Right atrium auricular region (tissue), 2 donors: ENCODE measurements around the gene PCDHGA6. TPM values are rescaled to one million over a fixed set of nuclear protein-coding genes. Genes with fewer than 3 reads are reported as not detected.
A peak's percentile ranks its signal among the peaks of the same experiment; 100 is the strongest.
"Not testable (repeated sequence)": the region's sequence is repeated elsewhere in the genome, so short reads cannot be mapped to it uniquely, and the experiment has no call there.

Experiments
- DNase-seq: peaks from one replicate; pipeline ENCODE4 v3.0.0-alpha.2; 2019; ENCODE audit warnings: low spot score
- H3K27ac ChIP-seq, 2 donors: fragments of 200-600 bp; sonication (generic); 1 replicate in 1 of 2; 2 replicates in 1 of 2; pipeline ENCODE4 v1.5.1; 2016 to 2019
- H3K27me3 ChIP-seq, 2 donors: fragments of 200-600 bp; sonication (generic); one replicate each; pipeline versions ENCODE4 v1.5.1 to v1.6.0; 2017 to 2019
- H3K36me3 ChIP-seq: fragments of 200-600 bp; sonication (generic); one replicate; pipeline ENCODE4 v1.5.1; 2016
- H3K4me1 ChIP-seq, 2 donors: fragments of 200-600 bp; sonication (generic); one replicate each; pipeline versions ENCODE4 v1.5.1 to v1.6.0; 2017 to 2019
- H3K4me3 ChIP-seq, 2 donors: fragments of 200-600 bp; sonication (generic); 1 replicate in 1 of 2; 2 replicates in 1 of 2; pipeline ENCODE4 v1.5.1; 2017 to 2019; ENCODE audit warnings: mild to moderate bottlenecking in 1 of 2, moderate library complexity in 1 of 2
- H3K9me3 ChIP-seq, 2 donors: fragments of 200-600 bp; sonication (generic); one replicate each; pipeline ENCODE4 v1.5.1; 2019
- total RNA-seq, 2 donors: library from RNA; depleted of rRNA; stranded (reverse); fragments of >200 nt; gene quantifications; one replicate each; pipeline ENCODE4 v1.1.0, GENCODE V29; 2016
- TF ChIP-seq, protein P1 (sequence below), 2 donors: fragments of 200-600 bp; sonication (generic); IDR thresholded peaks; one replicate each; pipeline ENCODE4 v1.5.1; 2019; ENCODE audit warnings: antibody characterized with exemption in 2 of 2

PCDHGA6 gene
- total RNA-seq, 2 donors from 2014 or later: 4.7 to 5.3 TPM

DNA sequence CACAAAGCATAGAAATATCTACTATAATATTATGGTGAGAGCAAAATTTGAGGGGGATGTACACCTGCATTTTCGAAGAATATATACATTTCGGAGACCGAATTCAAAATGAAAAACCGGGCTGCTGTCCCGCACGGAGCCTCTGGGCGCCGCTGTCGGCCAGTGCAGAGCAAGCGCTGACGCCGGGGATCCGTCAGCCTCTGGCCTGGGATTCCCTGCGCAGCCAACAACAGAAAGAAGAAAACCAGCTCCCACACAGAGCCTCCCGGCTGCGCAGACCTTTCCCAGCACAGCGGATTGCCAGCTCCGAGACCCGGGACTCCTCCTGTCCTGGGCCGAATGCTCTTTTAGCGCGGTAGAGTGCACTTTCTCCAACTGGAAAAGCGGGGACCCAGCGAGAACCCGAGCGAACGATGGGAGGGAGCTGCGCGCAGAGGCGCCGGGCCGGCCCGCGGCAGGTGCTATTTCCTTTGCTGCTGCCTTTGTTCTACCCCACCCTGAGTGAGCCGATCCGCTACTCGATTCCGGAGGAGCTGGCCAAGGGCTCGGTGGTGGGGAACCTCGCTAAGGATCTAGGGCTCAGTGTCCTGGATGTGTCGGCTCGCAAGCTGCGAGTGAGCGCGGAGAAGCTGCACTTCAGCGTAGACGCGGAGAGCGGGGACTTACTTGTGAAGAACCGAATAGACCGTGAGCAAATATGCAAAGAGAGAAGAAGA, 34.3 kb downstream of the PCDHGA6 start, which contains the start of gene PCDHGB6:
Gene PCDHGB6 (plus strand): TSS at position 232 of the 716 bp plus-strand sequence. CDS start 182 bp downstream, at position 414.
- H3K4me3 ChIP-seq: peak within 1 kb of the TSS; percentile 30 to 41
- peaks cover 34 to 99% of the 10 kb centered on the region in 2 donors for H3K9me3 ChIP-seq
- H3K4me1 ChIP-seq, H3K27me3 ChIP-seq, H3K36me3 ChIP-seq, DNase-seq: not testable (repeated sequence)
- H3K27ac ChIP-seq: peak within 1 kb of the TSS in 1 of 2 donors; percentile 34
- TF ChIP-seq, protein P1, sequence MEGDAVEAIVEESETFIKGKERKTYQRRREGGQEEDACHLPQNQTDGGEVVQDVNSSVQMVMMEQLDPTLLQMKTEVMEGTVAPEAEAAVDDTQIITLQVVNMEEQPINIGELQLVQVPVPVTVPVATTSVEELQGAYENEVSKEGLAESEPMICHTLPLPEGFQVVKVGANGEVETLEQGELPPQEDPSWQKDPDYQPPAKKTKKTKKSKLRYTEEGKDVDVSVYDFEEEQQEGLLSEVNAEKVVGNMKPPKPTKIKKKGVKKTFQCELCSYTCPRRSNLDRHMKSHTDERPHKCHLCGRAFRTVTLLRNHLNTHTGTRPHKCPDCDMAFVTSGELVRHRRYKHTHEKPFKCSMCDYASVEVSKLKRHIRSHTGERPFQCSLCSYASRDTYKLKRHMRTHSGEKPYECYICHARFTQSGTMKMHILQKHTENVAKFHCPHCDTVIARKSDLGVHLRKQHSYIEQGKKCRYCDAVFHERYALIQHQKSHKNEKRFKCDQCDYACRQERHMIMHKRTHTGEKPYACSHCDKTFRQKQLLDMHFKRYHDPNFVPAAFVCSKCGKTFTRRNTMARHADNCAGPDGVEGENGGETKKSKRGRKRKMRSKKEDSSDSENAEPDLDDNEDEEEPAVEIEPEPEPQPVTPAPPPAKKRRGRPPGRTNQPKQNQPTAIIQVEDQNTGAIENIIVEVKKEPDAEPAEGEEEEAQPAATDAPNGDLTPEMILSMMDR (IDR thresholded peaks at IDR 0.05): peak; percentile 73 to 77

DNA sequence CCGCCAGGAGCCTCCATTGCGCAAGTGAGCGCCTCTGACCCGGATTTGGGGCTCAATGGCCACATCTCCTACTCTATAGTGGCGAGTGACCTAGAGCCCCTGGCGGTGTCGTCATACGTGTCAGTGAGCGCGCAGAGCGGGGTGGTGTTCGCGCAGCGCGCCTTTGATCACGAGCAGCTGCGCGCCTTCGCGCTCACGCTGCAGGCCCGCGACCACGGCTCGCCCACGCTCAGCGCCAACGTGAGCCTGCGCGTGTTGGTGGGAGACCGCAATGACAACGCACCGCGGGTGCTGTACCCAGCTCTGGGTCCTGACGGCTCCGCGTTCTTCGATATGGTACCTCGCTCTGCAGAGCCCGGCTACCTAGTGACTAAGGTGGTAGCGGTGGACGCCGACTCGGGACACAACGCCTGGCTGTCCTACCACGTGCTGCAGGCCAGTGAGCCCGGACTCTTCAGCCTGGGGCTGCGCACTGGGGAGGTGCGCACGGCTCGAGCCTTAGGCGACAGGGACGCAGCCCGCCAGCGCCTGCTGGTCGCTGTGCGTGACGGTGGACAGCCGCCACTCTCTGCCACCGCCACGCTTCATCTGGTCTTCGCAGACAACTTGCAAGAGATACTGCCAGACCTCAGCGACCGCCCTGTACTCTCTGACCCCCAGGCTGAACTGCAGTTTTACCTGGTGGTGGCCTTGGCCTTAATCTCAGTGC, 36.1 kb downstream of the PCDHGA6 start:
- TF ChIP-seq, protein P1 (IDR thresholded peaks at IDR 0.05): no peak
- Histone ChIP-seq H3K4me3 (no peak overlapping the region), H3K9me3 (peaks cover 30 to 97% of the 10 kb centered on the region in 2 donors), H3K27me3 (no peaks in the 10 kb centered on the region), H3K27ac (no peak overlapping the region), H3K36me3 (peaks cover 6% of the 10 kb centered on the region), H3K4me1 (peaks cover 0 to 7% of the 10 kb centered on the region in 2 donors)
- no peak for DNase-seq

DNA sequence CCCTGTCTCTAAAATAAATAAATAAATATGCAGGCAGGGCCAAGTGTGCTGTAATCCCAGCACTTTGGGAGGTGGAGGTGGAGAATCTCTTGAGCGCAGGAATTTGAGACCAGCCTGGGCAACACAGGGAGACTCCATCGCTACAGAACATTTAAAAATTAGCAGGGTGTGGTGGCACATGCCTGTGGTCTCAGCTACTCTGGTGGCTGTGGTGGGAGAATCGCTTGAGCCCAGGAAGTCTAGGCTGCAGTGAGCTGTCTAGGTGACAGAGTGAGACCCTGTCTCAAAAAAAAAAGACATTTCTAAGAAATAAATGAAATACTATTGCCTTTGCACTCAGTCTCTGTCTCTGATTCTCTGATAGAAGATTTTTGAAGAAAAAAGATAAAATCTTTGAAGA, 37.9 kb downstream of the PCDHGA6 start:
- Histone ChIP-seq H3K36me3 (no peaks in the 10 kb centered on the region), H3K9me3 (peaks cover 30 to 94% of the 10 kb centered on the region in 2 donors), H3K27ac (no peak overlapping the region), H3K27me3 (no peaks in the 10 kb centered on the region), H3K4me3 (no peak overlapping the region), H3K4me1 (peaks cover 0 to 7% of the 10 kb centered on the region in 2 donors)
- DNase-seq: no peak
- TF ChIP-seq, protein P1 (IDR thresholded peaks at IDR 0.05): no peak

DNA sequence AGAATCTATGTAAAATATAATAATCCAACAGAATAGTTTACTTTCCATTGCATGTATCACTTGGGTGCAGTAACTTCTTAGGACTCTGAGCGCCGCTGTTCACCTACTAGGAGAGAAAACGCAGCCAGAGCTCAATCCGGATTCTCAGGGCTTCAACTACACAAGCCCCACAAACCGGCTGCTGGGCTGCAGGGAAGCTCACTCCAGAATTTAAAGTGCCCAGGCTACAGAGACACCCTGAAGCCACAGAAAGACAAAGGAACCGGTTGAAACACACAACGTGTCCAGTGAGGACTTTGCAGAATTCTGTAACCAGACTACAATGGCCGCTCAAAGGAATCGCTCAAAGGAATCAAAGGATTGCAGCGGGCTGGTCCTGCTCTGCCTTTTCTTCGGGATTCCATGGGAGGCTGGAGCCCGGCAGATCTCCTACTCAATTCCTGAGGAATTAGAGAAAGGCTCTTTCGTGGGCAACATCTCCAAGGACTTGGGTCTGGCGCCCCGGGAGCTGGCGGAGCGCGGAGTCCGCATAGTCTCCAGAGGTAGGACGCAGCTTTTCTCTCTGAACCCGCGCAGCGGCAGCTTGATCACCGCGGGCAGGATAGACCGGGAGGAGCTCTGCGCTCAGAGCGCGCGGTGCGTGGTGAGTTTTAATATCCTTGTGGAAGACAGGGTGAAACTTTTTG, 39.3 kb downstream of the PCDHGA6 start, which contains the start of gene PCDHGA10:
Gene PCDHGA10 (plus strand): TSS at position 134 of the 686 bp plus-strand sequence. CDS start 189 bp downstream, at position 323.
- H3K9me3 ChIP-seq: peaks cover 25 to 84% of the 10 kb centered on the region in 2 donors
- H3K36me3 ChIP-seq: no peaks in the 10 kb centered on the region
- H3K4me1 ChIP-seq: peaks cover 0 to 8% of the 10 kb centered on the region in 2 donors
- TF ChIP-seq, protein P1 (IDR thresholded peaks at IDR 0.05): peak; percentile 40 to 62
- no peak within 1 kb of the TSS for H3K27ac ChIP-seq
- H3K27me3 ChIP-seq: no peaks in the 10 kb centered on the region
- peak within 1 kb of the TSS; percentile 22 to 33 for H3K4me3 ChIP-seq
- no peak for DNase-seq

DNA sequence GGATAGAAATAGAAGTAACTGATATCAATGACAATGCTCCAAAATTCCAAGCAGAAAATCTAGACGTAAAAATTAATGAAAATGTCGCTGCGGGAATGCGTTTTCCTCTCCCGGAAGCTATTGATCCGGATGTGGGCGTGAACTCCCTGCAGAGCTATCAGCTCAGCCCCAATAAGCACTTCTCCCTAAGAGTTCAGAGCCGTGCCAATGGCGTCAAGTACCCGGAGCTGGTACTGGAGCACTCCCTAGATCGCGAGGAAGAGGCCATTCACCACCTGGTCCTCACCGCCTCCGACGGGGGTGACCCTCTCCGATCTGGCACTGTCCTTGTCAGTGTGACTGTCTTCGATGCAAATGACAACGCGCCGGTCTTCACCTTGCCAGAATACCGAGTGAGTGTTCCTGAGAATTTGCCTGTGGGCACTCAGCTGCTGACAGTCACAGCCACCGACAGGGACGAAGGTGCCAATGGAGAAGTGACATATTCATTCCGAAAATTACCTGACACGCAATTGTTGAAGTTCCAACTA, 39.9 kb downstream of the PCDHGA6 start:
- no peak for DNase-seq
- TF ChIP-seq, protein P1 (IDR thresholded peaks at IDR 0.05): no peak
- Histone ChIP-seq H3K27ac (no peak overlapping the region), H3K36me3 (no peaks in the 10 kb centered on the region), H3K27me3 (no peaks in the 10 kb centered on the region), H3K4me3 (peak overlapping the region; percentile 22 to 33), H3K9me3 (peaks cover 30 to 84% of the 10 kb centered on the region in 2 donors), H3K4me1 (peaks cover 0 to 12% of the 10 kb centered on the region in 2 donors)

DNA sequence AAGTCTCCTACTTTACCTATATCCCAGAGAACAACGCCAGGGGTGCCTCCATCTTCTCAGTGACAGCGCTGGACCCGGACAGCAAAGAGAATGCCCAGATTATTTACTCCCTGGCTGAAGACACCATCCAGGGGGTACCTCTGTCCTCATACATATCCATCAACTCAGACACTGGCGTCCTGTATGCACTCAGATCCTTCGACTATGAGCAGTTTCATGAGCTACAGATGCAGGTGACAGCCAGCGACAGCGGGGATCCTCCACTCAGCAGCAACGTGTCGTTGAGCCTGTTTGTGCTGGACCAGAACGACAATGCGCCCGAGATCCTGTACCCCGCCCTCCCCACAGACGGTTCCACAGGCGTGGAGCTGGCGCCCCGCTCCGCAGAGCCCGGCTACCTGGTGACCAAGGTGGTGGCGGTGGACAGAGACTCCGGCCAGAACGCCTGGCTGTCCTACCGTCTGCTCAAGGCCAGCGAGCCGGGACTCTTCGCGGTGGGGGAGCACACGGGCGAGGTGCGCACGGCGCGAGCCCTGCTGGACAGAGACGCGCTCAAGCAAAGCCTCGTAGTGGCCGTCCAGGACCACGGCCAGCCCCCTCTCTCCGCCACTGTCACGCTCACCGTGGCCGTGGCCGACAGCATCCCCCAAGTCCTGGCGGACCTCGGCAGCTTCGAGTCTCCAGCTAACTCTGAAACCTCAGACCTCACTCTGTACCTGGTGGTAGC, 41.0 kb downstream of the PCDHGA6 start:
- H3K4me3 ChIP-seq, DNase-seq, H3K27ac ChIP-seq, H3K27me3 ChIP-seq, H3K36me3 ChIP-seq: not testable (repeated sequence)
- Histone ChIP-seq H3K9me3 (peaks cover 31 to 84% of the 10 kb centered on the region in 2 donors), H3K4me1 (peaks cover 0 to 18% of the 10 kb centered on the region in 2 donors)

DNA sequence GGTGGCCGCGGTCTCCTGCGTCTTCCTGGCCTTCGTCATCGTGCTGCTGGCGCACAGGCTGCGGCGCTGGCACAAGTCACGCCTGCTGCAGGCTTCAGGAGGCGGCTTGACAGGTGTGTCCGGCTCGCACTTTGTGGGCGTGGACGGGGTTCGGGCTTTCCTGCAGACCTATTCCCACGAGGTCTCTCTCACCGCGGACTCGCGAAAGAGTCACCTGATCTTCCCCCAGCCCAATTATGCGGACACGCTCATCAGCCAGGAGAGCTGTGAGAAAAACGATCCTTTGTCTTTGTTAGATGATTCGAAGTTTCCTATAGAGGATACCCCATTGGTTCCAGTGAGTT, 41.6 kb downstream of the PCDHGA6 start:
- H3K4me3 ChIP-seq, H3K27ac ChIP-seq, H3K36me3 ChIP-seq, DNase-seq, H3K27me3 ChIP-seq: not testable (repeated sequence)
- Histone ChIP-seq H3K9me3 (peaks cover 27 to 84% of the 10 kb centered on the region in 2 donors), H3K4me1 (peaks cover 0 to 13% of the 10 kb centered on the region in 2 donors)
